Panc1 (cell line): Measurements from ENCODE around the gene MCF2L.

Experiments
- CTCF ChIP-seq: fragments of 450-650 bp; IDR thresholded peaks from 2 replicates; pipeline ENCODE4 v1.5.1; 2017; ENCODE audit warnings: mild to moderate bottlenecking
- POLR2AphosphoS5 ChIP-seq: IDR thresholded peaks from 2 replicates; pipeline ENCODE4 v1.6.1; 2012; ENCODE audit warnings: mild to moderate bottlenecking, low read depth, low read length, moderate library complexity
- REST ChIP-seq, 2 experiments: IDR thresholded peaks; 2 replicates each; pipeline ENCODE4 v1.6.1; 2011 to 2012; ENCODE audit warnings: low read depth in 2 of 2, control low read depth in 1 of 2, low read length in 1 of 2, mild to moderate bottlenecking in 1 of 2, moderate library complexity in 1 of 2; ENCODE audit not compliant: insufficient read depth in 1 of 2

GRCh38 chr13:113076681-113077401 lies 107.8 kb downstream of the MCF2L start:
- TF ChIP-seq POLR2AphosphoS5 (no peak), CTCF (no peak), REST (IDR thresholded peaks at IDR 0.05; ENCODE audit: insufficient read depth in 1 of 2, low read depth in 2 of 2, low read length in 1 of 2) (no peak)
